ENCODE data around the gene GMDS. TPM values are rescaled to one million over a fixed set of nuclear protein-coding genes. Genes with fewer than 3 reads are reported as not detected.

GMDS gene
- total RNA-seq, 1 donor from 2014 or later = 7.2 TPM

GRCh38 chr6:1654054-1654453, 591.4 kb downstream of the GMDS start:
- H3K4me3 ChIP-seq = no peak overlapping the region
- no peak overlapping the region for H3K27ac ChIP-seq (replicated peaks)
- intact Hi-C loops (cut with micrococcal nuclease) = no loop called here
- H3K9me3 ChIP-seq (replicated peaks) = no peaks in the 10 kb centered on the region
- H3K36me3 ChIP-seq = no peaks in the 10 kb centered on the region
- no peak for DNase-seq
- no peak for TF ChIP-seq CTCF (IDR thresholded peaks at IDR 0.05; ENCODE audit: borderline replicate concordance)
- no peaks in the 10 kb centered on the region for H3K4me1 ChIP-seq
- H3K27me3 ChIP-seq (ENCODE audit: low read depth) = no peaks in the 10 kb centered on the region

DNA sequence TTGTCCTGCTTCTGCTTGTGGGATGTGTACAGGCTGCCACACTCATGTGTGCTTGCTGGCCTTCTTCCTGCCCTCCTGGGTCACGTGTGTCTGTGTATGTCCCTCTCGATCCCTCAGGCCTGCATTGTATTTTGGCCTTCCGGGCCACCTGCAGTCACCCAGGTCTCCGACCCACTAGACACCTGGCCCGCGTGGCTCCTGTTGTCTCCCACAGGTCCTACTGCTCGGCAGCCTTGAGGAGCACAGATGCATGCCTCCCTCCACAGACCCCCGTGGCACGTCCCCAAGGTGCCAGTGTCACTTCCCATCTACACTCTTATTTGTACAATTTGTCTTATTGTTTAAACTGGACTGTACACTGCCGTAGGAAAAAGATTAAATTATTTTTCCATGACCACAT, 592.6 kb downstream of the GMDS start:
- no peak for TF ChIP-seq CTCF (IDR thresholded peaks at IDR 0.05; ENCODE audit: borderline replicate concordance)
- no peak overlapping the region for H3K4me3 ChIP-seq
- H3K4me1 ChIP-seq = no peaks in the 10 kb centered on the region
- no peaks in the 10 kb centered on the region for H3K9me3 ChIP-seq (replicated peaks)
- H3K27ac ChIP-seq (replicated peaks) = no peak overlapping the region
- H3K27me3 ChIP-seq (ENCODE audit: low read depth) = no peaks in the 10 kb centered on the region
- no peak for DNase-seq
- no peaks in the 10 kb centered on the region for H3K36me3 ChIP-seq
- intact Hi-C loops (cut with micrococcal nuclease) = no loop called here

DNA sequence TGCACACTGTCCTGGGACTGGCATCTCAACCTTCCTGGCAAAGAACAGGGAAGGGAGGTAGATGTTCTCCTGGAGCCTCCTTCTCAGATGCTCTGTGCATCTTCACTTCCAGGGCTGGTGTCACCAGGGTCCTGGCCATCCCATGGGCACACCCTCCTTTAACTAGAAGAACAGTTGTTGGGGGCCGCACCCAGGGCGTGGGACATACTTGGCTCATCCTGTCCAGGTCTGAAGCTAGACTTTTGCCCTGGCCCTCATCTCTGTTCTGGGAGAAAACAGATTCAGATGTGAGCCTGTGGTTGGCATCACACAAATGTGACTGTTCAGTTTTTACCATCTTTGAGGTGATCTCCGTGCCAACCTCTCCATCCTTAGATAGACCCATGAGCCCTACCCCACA, 594.0 kb downstream of the GMDS start:
- no peak for DNase-seq
- Histone ChIP-seq H3K9me3 (replicated peaks) (no peaks in the 10 kb centered on the region), H3K36me3 (no peaks in the 10 kb centered on the region), H3K4me1 (no peaks in the 10 kb centered on the region), H3K27ac (replicated peaks) (no peak overlapping the region), H3K4me3 (no peak overlapping the region), H3K27me3 (ENCODE audit: low read depth) (no peaks in the 10 kb centered on the region)
- TF ChIP-seq CTCF (IDR thresholded peaks at IDR 0.05; ENCODE audit: borderline replicate concordance) = no peak
- intact Hi-C loops (cut with micrococcal nuclease) = no loop called here

DNA sequence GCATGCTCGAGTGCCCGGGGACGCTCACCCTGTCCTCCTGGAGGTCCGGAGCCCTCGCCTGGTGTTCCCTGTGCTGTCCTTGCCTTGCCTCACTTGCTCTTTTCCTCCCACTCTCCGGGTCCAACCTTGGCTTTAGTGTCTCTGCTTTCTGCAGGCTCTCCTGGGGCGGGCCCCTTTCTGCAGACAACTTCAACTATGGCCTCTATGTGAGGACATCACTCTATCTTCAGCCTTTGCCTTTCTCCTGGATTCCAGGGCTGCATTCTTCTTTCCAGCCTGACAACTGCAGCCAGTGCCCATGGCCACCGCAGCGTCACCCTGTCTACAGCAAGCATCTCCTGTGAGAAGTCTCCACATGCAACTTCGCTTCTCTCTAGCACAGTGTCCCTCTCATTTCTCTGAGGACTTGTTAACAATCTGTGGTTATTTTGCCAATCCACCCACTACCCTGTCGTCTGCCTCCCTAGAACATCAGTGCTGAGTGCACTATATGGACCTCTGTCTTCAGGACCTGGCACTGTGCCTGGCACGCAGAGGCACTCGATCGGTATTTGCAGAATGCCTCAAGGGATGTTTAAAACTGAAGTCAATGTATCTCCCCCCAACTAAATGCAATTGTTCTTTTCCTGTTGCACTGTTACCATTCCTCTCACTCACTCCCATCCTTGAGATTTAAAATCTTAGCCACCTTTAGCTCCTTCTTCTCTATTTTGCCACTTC, 599.8 kb downstream of the GMDS start:
- intact Hi-C loops (cut with micrococcal nuclease) = no loop called here
- no peaks in the 10 kb centered on the region for H3K36me3 ChIP-seq
- no peaks in the 10 kb centered on the region for H3K27me3 ChIP-seq (ENCODE audit: low read depth)
- no peak overlapping the region for H3K4me3 ChIP-seq
- peaks cover 10% of the 10 kb centered on the region for H3K4me1 ChIP-seq
- no peak for TF ChIP-seq CTCF (IDR thresholded peaks at IDR 0.05; ENCODE audit: borderline replicate concordance)
- H3K9me3 ChIP-seq (replicated peaks) = no peaks in the 10 kb centered on the region
- H3K27ac ChIP-seq (replicated peaks) = no peak overlapping the region
- DNase-seq = no peak

GRCh38 chr6:1644516-1645060, 600.8 kb downstream of the GMDS start:
- Histone ChIP-seq H3K9me3 (replicated peaks) (no peaks in the 10 kb centered on the region), H3K36me3 (no peaks in the 10 kb centered on the region), H3K27me3 (ENCODE audit: low read depth) (no peaks in the 10 kb centered on the region), H3K4me3 (no peak overlapping the region), H3K4me1 (peaks cover 10% of the 10 kb centered on the region), H3K27ac (replicated peaks) (no peak overlapping the region)
- TF ChIP-seq CTCF (IDR thresholded peaks at IDR 0.05; ENCODE audit: borderline replicate concordance) = no peak
- DNase-seq = no peak
- intact Hi-C loops (cut with micrococcal nuclease) = no loop called here

Data from left ventricle myocardium inferior (tissue), 1 donor.